CD14-positive monocyte (primary cell): ENCODE measurements around the gene DQX1. TPM values are rescaled to one million over a fixed set of nuclear protein-coding genes. Genes with fewer than 3 reads are reported as not detected.

Source experiments
- DNase-seq, 3 donors: peaks; one replicate each; pipeline ENCODE4 v3.0.0-alpha.2; 2011 to 2022
- H2AFZ ChIP-seq: 2 replicates; pipeline ENCODE4 v1.6.0; 2012; ENCODE audit warnings: mild to moderate bottlenecking, low read depth, low read length, inconsistent platforms; ENCODE audit not compliant: insufficient read depth, poor library complexity, severe bottlenecking
- H3K27ac ChIP-seq, 2 donors: 1 replicate in 1 of 2; 2 replicates in 1 of 2; pipeline ENCODE4 v1.5.1; 2012 to 2013; ENCODE audit warnings: low read length in 2 of 2, control low read depth in 1 of 2, inconsistent platforms in 1 of 2, low read depth in 1 of 2, mild to moderate bottlenecking in 1 of 2
- H3K27me3 ChIP-seq, 2 donors: one replicate each; pipeline versions ENCODE4 v1.6.0 to v1.6.1; 2011 to 2013; ENCODE audit warnings: low read length in 2 of 2; ENCODE audit not compliant: control insufficient read depth in 2 of 2, insufficient read depth in 2 of 2
- H3K36me3 ChIP-seq, 2 donors: replicated peaks in 1 of 2; 1 replicate in 1 of 2; 2 replicates in 1 of 2; pipeline versions ENCODE4 v1.5.1 to v1.6.1; 2012 to 2013; ENCODE audit warnings: low read length in 2 of 2, control low read depth in 1 of 2, inconsistent platforms in 1 of 2, mild to moderate bottlenecking in 1 of 2; ENCODE audit not compliant: insufficient read depth in 2 of 2, control insufficient read depth in 1 of 2
- H3K4me1 ChIP-seq, 2 donors: 1 replicate in 1 of 2; 2 replicates in 1 of 2; pipeline versions ENCODE4 v1.5.1 to v1.6.1; 2012 to 2013; ENCODE audit warnings: low read length in 2 of 2, control low read depth in 1 of 2, inconsistent platforms in 1 of 2, mild to moderate bottlenecking in 1 of 2, moderate library complexity in 1 of 2; ENCODE audit not compliant: insufficient read depth in 2 of 2, control insufficient read depth in 1 of 2
- H3K4me2 ChIP-seq: replicated peaks from 2 replicates; pipeline ENCODE3; 2012; ENCODE audit warnings: low read length, moderate library complexity, mild to moderate bottlenecking; ENCODE audit not compliant: poor library complexity, severe bottlenecking; ENCODE audit errors: extremely low read depth
- H3K4me3 ChIP-seq, 3 experiments: fragments of 200-600 bp in 1 of 3; sonication (generic) in 1 of 3; replicated peaks in 1 of 3; 1 replicate in 2 of 3; 2 replicates in 1 of 3; pipeline ENCODE4 v1.5.1; 2011 to 2013; ENCODE audit warnings: low read length in 3 of 3, mild to moderate bottlenecking in 3 of 3, control low read depth in 2 of 3, low read depth in 2 of 3, inconsistent platforms in 1 of 3, moderate library complexity in 1 of 3
- H3K79me2 ChIP-seq: 2 replicates; pipeline ENCODE4 v1.6.0; 2012; ENCODE audit warnings: mild to moderate bottlenecking, control low read depth, inconsistent platforms, low read length, moderate library complexity; ENCODE audit not compliant: insufficient read depth
- H3K9ac ChIP-seq: 2 replicates; pipeline ENCODE4 v1.6.0; 2017; ENCODE audit warnings: low read length, mild to moderate bottlenecking; ENCODE audit not compliant: insufficient read depth, poor library complexity, severe bottlenecking
- H3K9me3 ChIP-seq, 2 donors: replicated peaks in 1 of 2; 1 replicate in 1 of 2; 2 replicates in 1 of 2; pipeline versions ENCODE4 v1.5.1 to v1.6.1; 2012 to 2013; ENCODE audit warnings: low read length in 2 of 2, control low read depth in 1 of 2; ENCODE audit not compliant: control insufficient read depth in 1 of 2, insufficient read depth in 1 of 2
- H4K20me1 ChIP-seq: 2 replicates; pipeline ENCODE4 v1.6.0; 2012; ENCODE audit warnings: mild to moderate bottlenecking, low read length, control low read depth, moderate library complexity; ENCODE audit not compliant: insufficient read depth
- H3K27ac Mint-ChIP-seq, 7 donors: one replicate each; pipeline ENCODE4 v1.8.0; 2020; ENCODE audit warnings: mild to moderate bottlenecking in 7 of 7, mixed read lengths in 7 of 7, moderate library complexity in 6 of 7, inconsistent platforms in 2 of 7
- H3K27me3 Mint-ChIP-seq, 3 donors: one replicate each; pipeline ENCODE4 v1.8.0; 2021 to 2022; ENCODE audit warnings: low read depth in 3 of 3, mild to moderate bottlenecking in 3 of 3, mixed read lengths in 3 of 3, moderate library complexity in 3 of 3, inconsistent platforms in 1 of 3
- H3K36me3 Mint-ChIP-seq, 2 donors: one replicate each; pipeline ENCODE4 v1.8.0; 2020; ENCODE audit warnings: mixed read lengths in 2 of 2, inconsistent platforms in 1 of 2, mild to moderate bottlenecking in 1 of 2
- H3K4me1 Mint-ChIP-seq: one replicate; pipeline ENCODE4 v1.8.0; 2020; ENCODE audit warnings: mild to moderate bottlenecking, mixed read lengths
- H3K4me3 Mint-ChIP-seq, 2 donors: one replicate each; pipeline ENCODE4 v1.8.0; 2020; ENCODE audit warnings: mild to moderate bottlenecking in 2 of 2, mixed read lengths in 2 of 2, moderate library complexity in 1 of 2
- H3K9me3 Mint-ChIP-seq, 7 donors: one replicate each; pipeline ENCODE4 v1.8.0; 2020 to 2022; ENCODE audit warnings: mixed read lengths in 7 of 7, mild to moderate bottlenecking in 6 of 7, moderate library complexity in 6 of 7, inconsistent platforms in 2 of 7
- WGBS: methylation state at CpG from one replicate; pipeline ENCODE4 v1.1.5; 2013; ENCODE audit warnings: missing lambda C conversion rate; ENCODE audit not compliant: insufficient coverage; 5-methylcytosine and 5-hydroxymethylcytosine counted together
- intact Hi-C, 2 donors: fragments of 100-400 bp; cut with micrococcal nuclease; formaldehyde crosslinking; loops; one replicate each; pipeline versions ENCODE4 v1.15.0 to v1.15.1; 2023
- polyA plus RNA-seq, 3 donors: library from polyadenylated mRNA; depleted of rRNA in 1 of 3; unstranded in 2 of 3; stranded (reverse) in 1 of 3; fragments of 300-500 nt in 2 of 3; fragments of >200 nt in 1 of 3; fragmentation: Illumina TruSeq in 2 of 3; gene quantifications; 1 replicate in 2 of 3; 2 replicates in 1 of 3; pipeline ENCODE4 v1.2.3, GENCODE V29; 2012 to 2021
- TF ChIP-seq, protein P1 (sequence below): fragments of 200-600 bp; IDR thresholded peaks from one replicate; pipeline ENCODE4 v1.8.0; 2022; ENCODE audit warnings: antibody characterized with exemption, mild to moderate bottlenecking

Gene DQX1
- polyA plus RNA-seq, 3 donors = 0.36 TPM; not detected in 2

DNA sequence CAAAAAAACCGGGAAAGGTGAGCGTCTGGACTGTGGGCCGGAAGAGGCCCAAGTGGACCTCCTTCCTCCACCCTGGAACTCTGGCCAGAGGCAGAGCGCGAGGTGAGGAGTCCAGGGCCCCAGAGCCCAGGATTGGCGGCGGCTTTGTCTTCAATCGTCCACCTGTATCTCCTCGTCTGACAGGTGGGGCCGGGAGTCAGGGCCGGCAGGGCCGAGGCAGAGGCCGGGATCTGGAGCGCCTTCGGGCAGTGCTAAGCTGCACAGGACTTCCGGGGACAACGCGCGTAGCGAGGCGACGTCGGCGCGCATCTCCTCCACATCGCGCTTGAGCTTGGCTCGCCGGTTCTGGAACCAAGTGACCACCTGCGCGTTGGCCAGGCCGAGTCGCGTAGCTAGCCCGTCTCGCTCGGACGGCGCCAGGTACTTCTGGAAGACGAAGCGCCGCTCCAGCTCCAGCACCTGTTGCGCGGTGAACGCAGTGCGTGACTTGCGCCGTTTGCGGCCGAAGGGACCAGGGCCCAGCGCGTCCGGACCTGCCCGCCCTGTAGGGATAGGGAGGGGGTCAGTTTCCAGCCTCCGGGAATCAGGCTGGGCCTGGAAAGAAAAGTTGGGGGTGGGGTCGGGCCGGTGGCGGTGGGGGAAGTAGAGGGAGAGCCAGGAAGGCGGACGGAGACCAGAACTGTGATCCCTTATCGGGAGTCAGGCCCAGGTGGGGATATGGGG lies 28.1 kb downstream of the DQX1 start:
- Mint-ChIP-seq H3K9me3 (peaks cover 0 to 27% (median 4%) of the 10 kb centered on the region in 7 donors), H3K4me3 (peak overlapping the region; percentile 76 to 97), H3K27ac (peak overlapping the region in 1 of 7 donors; percentile 24), H3K4me1 (peaks cover 38% of the 10 kb centered on the region), H3K36me3 (peaks cover 45 to 52% of the 10 kb centered on the region in 2 donors), H3K27me3 (peaks cover 62 to 74% (median 65%) of the 10 kb centered on the region in 3 donors)
- Histone ChIP-seq H3K27ac (no peak overlapping the region), H3K36me3 (peaks cover 13 to 18% of the 10 kb centered on the region in 2 donors), H3K4me3 (peak overlapping the region; percentile 29 to 79 (median 35)), H4K20me1 (no peaks in the 10 kb centered on the region), H3K4me1 (peaks cover 36 to 38% of the 10 kb centered on the region in 2 donors), H3K79me2 (no peaks in the 10 kb centered on the region), H2AFZ (peak overlapping the region; percentile 90), H3K9me3 (peaks cover 0 to 20% of the 10 kb centered on the region in 2 donors), H3K27me3 (peaks cover 51 to 66% of the 10 kb centered on the region in 2 donors), H3K9ac (peak overlapping the region; percentile 56), H3K4me2 (peak overlapping the region; percentile 87)
- intact Hi-C loops = no loop called here
- no peak for DNase-seq
- TF ChIP-seq, protein P1, sequence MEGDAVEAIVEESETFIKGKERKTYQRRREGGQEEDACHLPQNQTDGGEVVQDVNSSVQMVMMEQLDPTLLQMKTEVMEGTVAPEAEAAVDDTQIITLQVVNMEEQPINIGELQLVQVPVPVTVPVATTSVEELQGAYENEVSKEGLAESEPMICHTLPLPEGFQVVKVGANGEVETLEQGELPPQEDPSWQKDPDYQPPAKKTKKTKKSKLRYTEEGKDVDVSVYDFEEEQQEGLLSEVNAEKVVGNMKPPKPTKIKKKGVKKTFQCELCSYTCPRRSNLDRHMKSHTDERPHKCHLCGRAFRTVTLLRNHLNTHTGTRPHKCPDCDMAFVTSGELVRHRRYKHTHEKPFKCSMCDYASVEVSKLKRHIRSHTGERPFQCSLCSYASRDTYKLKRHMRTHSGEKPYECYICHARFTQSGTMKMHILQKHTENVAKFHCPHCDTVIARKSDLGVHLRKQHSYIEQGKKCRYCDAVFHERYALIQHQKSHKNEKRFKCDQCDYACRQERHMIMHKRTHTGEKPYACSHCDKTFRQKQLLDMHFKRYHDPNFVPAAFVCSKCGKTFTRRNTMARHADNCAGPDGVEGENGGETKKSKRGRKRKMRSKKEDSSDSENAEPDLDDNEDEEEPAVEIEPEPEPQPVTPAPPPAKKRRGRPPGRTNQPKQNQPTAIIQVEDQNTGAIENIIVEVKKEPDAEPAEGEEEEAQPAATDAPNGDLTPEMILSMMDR = no peak
- 4% methylated on average over 60 of the region's 61 CpGs for WGBS

DNA sequence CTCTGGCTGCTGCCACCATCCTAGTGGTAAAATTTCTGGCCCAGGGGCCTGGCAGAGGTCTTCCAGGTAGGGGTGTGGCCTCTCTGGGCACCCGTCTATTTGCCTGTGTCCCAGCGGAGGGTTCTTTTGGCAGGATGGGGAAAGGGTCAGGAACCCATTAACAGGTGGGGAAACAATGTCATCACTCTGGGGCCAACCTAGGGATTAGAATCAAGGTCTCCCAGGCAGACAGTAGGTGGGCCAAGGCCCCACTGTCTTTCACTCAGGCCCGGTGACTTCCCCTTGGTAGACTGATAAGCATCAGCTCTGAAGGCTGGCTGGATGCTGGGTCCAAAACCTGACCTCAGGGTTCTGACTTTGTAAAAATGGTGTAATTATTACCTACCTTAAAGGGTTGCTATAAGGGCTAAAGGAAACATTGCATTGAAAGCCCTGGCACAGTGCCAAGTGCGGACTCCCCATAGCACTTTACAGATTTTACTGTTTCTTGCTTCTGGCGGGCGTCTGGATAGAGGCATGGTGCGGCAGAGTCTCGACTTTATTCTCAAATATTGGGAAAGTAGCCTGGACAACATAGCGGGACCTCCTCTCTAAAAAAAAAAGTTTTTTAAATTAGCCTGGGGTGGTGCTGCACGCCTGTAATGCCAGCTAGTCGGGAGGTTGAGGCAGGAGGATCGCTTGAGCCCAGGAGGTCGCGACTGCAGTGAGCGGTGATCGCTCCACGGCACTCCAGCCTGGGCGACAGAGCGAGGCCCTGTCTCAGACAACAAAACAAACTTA lies 28.8 kb downstream of the DQX1 start:
- Histone ChIP-seq H4K20me1 (no peaks in the 10 kb centered on the region), H3K9me3 (peaks cover 0 to 20% of the 10 kb centered on the region in 2 donors), H3K79me2 (no peaks in the 10 kb centered on the region), H3K4me2 (peak overlapping the region; percentile 87), H3K4me3 (peak overlapping the region in 1 of 3 experiments; percentile 79), H2AFZ (peak overlapping the region; percentile 90), H3K27me3 (peaks cover 51 to 63% of the 10 kb centered on the region in 2 donors), H3K9ac (no peak overlapping the region), H3K4me1 (peaks cover 30 to 31% of the 10 kb centered on the region in 2 donors), H3K36me3 (peaks cover 20 to 25% of the 10 kb centered on the region in 2 donors), H3K27ac (no peak overlapping the region)
- H3K4me1 Mint-ChIP-seq = peaks cover 32% of the 10 kb centered on the region
- H3K36me3 Mint-ChIP-seq = peaks cover 52 to 60% of the 10 kb centered on the region in 2 donors
- intact Hi-C loops = no loop called here
- WGBS = 83% methylated on average over 5 of the region's 19 CpGs
- H3K4me3 Mint-ChIP-seq = peak overlapping the region; percentile 76 to 97
- TF ChIP-seq, protein P1 = no peak
- peaks cover 57 to 68% (median 64%) of the 10 kb centered on the region in 3 donors for H3K27me3 Mint-ChIP-seq
- H3K27ac Mint-ChIP-seq = peak overlapping the region in 1 of 7 donors; percentile 24
- no peak for DNase-seq
- peaks cover 0 to 27% (median 4%) of the 10 kb centered on the region in 7 donors for H3K9me3 Mint-ChIP-seq
